ENCODE measurements around the gene MST1.

The MST1 gene

GRCh38 chr3:49670940-49671290, 18.4 kb downstream of the MST1 start:
- DNase-seq (ENCODE audit: low read depth, low spot score): no peak
- ChIA-PET POLR2A (no interaction called here), CTCF (interaction anchor here (0.9 to 5.4 kb wide), 27 partner anchors 9 to 576 kb away, joined by 3 to 441 read pairs (median 6); partner anchors contain the start of genes BSN and DAG1)
- TF ChIP-seq CTCF (IDR thresholded peaks at IDR 0.05; ENCODE audit: insufficient read depth, low read length, missing control alignments): no peak
- H3K4me3 ChIP-seq (ENCODE audit: low read depth, low read length): no peak overlapping the region

GRCh38 chr3:49669352-49669751, 19.9 kb downstream of the MST1 start:
- DNase-seq (ENCODE audit: low read depth, low spot score): no peak
- H3K4me3 ChIP-seq (ENCODE audit: low read depth, low read length): no peak overlapping the region
- CTCF ChIA-PET: interaction anchor here (0.8 to 5.4 kb wide), 5 partner anchors 8 to 131 kb away, joined by 3 to 441 read pairs (median 3); no protein-coding TSS in a partner anchor
- no peak for TF ChIP-seq CTCF (IDR thresholded peaks at IDR 0.05; ENCODE audit: insufficient read depth, low read length, missing control alignments)
- POLR2A ChIA-PET: interaction anchor here (2.0 kb wide), 1 partner anchor 130 kb away, joined by 5 read pairs; no protein-coding TSS in a partner anchor

- H3K4me3 ChIP-seq (ENCODE audit: low read depth, low read length): no peak overlapping the region
- TF ChIP-seq CTCF (IDR thresholded peaks at IDR 0.05; ENCODE audit: insufficient read depth, low read length, missing control alignments): no peak
- POLR2A ChIA-PET: interaction anchor here (2.0 kb wide), 1 partner anchor 129 kb away, joined by 5 read pairs; no protein-coding TSS in a partner anchor
- CTCF ChIA-PET: interaction anchor here (0.9 to 5.4 kb wide), 3 partner anchors 12 to 130 kb away, joined by 3 to 441 read pairs (median 6); no protein-coding TSS in a partner anchor
- no peak for DNase-seq (ENCODE audit: low read depth, low spot score)
Observed at GRCh38 chr3:49668861-49669260, 20.4 kb downstream of the MST1 start.

- ChIA-PET POLR2A (interaction anchor here (2.0 kb wide), 1 partner anchor 129 kb away, joined by 5 read pairs; no protein-coding TSS in a partner anchor), CTCF (interaction anchor here (5.3 to 5.4 kb wide), 2 partner anchors 129 to 130 kb away, joined by 54 to 441 read pairs; no protein-coding TSS in a partner anchor)
- TF ChIP-seq CTCF (IDR thresholded peaks at IDR 0.05; ENCODE audit: insufficient read depth, low read length, missing control alignments): no peak
- no peak overlapping the region for H3K4me3 ChIP-seq (ENCODE audit: low read depth, low read length)
- DNase-seq (ENCODE audit: low read depth, low spot score): no peak
Observed at GRCh38 chr3:49668414-49668797, 20.9 kb downstream of the MST1 start.

- no peak for TF ChIP-seq CTCF (IDR thresholded peaks at IDR 0.05; ENCODE audit: insufficient read depth, low read length, missing control alignments)
- ChIA-PET POLR2A (interaction anchor here (1.1 kb wide), 1 partner anchor 264 kb away, joined by 3 read pairs; no protein-coding TSS in a partner anchor), CTCF (interaction anchor here (5.3 kb wide), 1 partner anchor 128 kb away, joined by 54 read pairs; no protein-coding TSS in a partner anchor)
- no peak overlapping the region for H3K4me3 ChIP-seq (ENCODE audit: low read depth, low read length)
- no peak for DNase-seq (ENCODE audit: low read depth, low spot score)
Observed at GRCh38 chr3:49667701-49668413, 21.4 kb downstream of the MST1 start.

- ChIA-PET POLR2A (interaction anchor here (0.7 to 1.4 kb wide), 3 partner anchors 42 to 263 kb away, joined by 3 to 5 read pairs (median 3); no protein-coding TSS in a partner anchor), CTCF (interaction anchor here (0.7 to 5.3 kb wide), 6 partner anchors 21 to 133 kb away, joined by 3 to 54 read pairs (median 3); no protein-coding TSS in a partner anchor)
- H3K4me3 ChIP-seq (ENCODE audit: low read depth, low read length): no peak overlapping the region
- no peak for DNase-seq (ENCODE audit: low read depth, low spot score)
- no peak for TF ChIP-seq CTCF (IDR thresholded peaks at IDR 0.05; ENCODE audit: insufficient read depth, low read length, missing control alignments)
Observed at GRCh38 chr3:49666592-49666991, 22.7 kb downstream of the MST1 start.

Measured in AG04449 (cell line).